GM21528 (cell line): ENCODE results near the gene VRK3.
A peak's percentile ranks its signal among the peaks of the same experiment; 100 is the strongest.
"Not testable (repeated sequence)": the region's sequence is repeated elsewhere in the genome, so short reads cannot be mapped to it uniquely, and the experiment has no call there.

Source experiments
- ATAC-seq: cut with Tn5 transposase; IDR thresholded peaks from one replicate; pipeline ENCODE4 v1.9.1; 2021; ENCODE audit warnings: mild to moderate bottlenecking, moderate library complexity; ENCODE audit not compliant: unreplicated experiment, low FRiP score

Gene VRK3

GRCh38 chr19:50025022-50025793 is at the start of gene VRK3:
TSS of gene VRK3 (minus strand) at chr19:50025372. CDS start at chr19:50016162, 9,210 bp downstream.
- ATAC-seq = peak; percentile 76

- ATAC-seq = not testable (repeated sequence)
These were observed 43.2 kb upstream of the VRK3 start for GRCh38 chr19:50068382-50068781.

GRCh38 chr19:50067575-50067974 is 42.4 kb upstream of the VRK3 start:
- ATAC-seq = no peak

GRCh38 chr19:50065938-50066337 is 40.8 kb upstream of the VRK3 start:
- ATAC-seq = no peak

GRCh38 chr19:50061650-50062049 is 36.5 kb upstream of the VRK3 start:
- no peak for ATAC-seq

GRCh38 chr19:50060107-50060506 is 34.9 kb upstream of the VRK3 start:
- ATAC-seq = no peak

GRCh38 chr19:50059045-50059444 is 33.9 kb upstream of the VRK3 start:
- ATAC-seq = no peak

- ATAC-seq = no peak
These were observed 33.3 kb upstream of the VRK3 start for GRCh38 chr19:50058425-50058824.

- ATAC-seq = no peak
These were observed 27.9 kb upstream of the VRK3 start for GRCh38 chr19:50053119-50053518.

- no peak for ATAC-seq
These were observed 26.8 kb upstream of the VRK3 start for GRCh38 chr19:50051964-50052363.

GRCh38 chr19:50051228-50051895 is 26.2 kb upstream of the VRK3 start:
- ATAC-seq = not testable (repeated sequence)

- no peak for ATAC-seq
These were observed 25.4 kb upstream of the VRK3 start for GRCh38 chr19:50050406-50051227.

GRCh38 chr19:50047671-50048070 is 22.5 kb upstream of the VRK3 start:
- ATAC-seq = no peak

- no peak for ATAC-seq
These were observed 21.7 kb upstream of the VRK3 start for GRCh38 chr19:50046649-50047503.

- no peak for ATAC-seq
These were observed 19.8 kb upstream of the VRK3 start for GRCh38 chr19:50044922-50045321.

GRCh38 chr19:50043967-50044366 is 18.8 kb upstream of the VRK3 start:
- no peak for ATAC-seq

- no peak for ATAC-seq
These were observed 17.3 kb upstream of the VRK3 start for GRCh38 chr19:50042363-50043024.

GRCh38 chr19:50040967-50041366 is 15.8 kb upstream of the VRK3 start:
- ATAC-seq = no peak

GRCh38 chr19:50039968-50040367 is 14.8 kb upstream of the VRK3 start:
- no peak for ATAC-seq

- no peak for ATAC-seq
These were observed 11.7 kb upstream of the VRK3 start for GRCh38 chr19:50036908-50037307.
